Measurements from ENCODE around the gene WDR90.

WDR90 gene

GRCh38 chr16:677316-678190 is 28.4 kb downstream of the WDR90 start:
- H4K8ac ChIP-seq (ENCODE audit: low read depth, low read length): no peak overlapping the region
- H3K4me3 ChIP-seq (ENCODE audit: low read length): no peak overlapping the region
- peaks cover 15% of the 10 kb centered on the region for H3K79me2 ChIP-seq (ENCODE audit: control insufficient read depth, insufficient read depth, low read length)
- H2AK5ac ChIP-seq (ENCODE audit: low read length): no peak overlapping the region
- H3K4me1 ChIP-seq (ENCODE audit: control insufficient read depth, low read depth, low read length): peaks cover 5% of the 10 kb centered on the region
- no peak overlapping the region for H3K9ac ChIP-seq (ENCODE audit: low read length)
- no peak overlapping the region for H2BK120ac ChIP-seq (ENCODE audit: low read depth, low read length)
- H3K4me2 ChIP-seq (ENCODE audit: low read length): no peak overlapping the region
- H3K27me3 ChIP-seq (ENCODE audit: insufficient read depth, low read length, poor library complexity): no peaks in the 10 kb centered on the region
- no CpG with 5 or more reads among the region's 57 CpGs for WGBS (ENCODE audit: extremely low coverage, insufficient coverage, low lambda C conversion rate)
- H4K5ac ChIP-seq (ENCODE audit: low read length): no peak overlapping the region
- H3K27ac ChIP-seq (ENCODE audit: low read depth, low read length): no peak overlapping the region
- no peak overlapping the region for H2BK15ac ChIP-seq (replicated peaks; ENCODE audit: low read depth)
- peaks cover 13% of the 10 kb centered on the region for H3K36me3 ChIP-seq (ENCODE audit: control insufficient read depth, insufficient read depth, low read length)
- H3K79me1 ChIP-seq (ENCODE audit: low read length): peaks cover 11% of the 10 kb centered on the region
- H3K56ac ChIP-seq (ENCODE audit: low read length): no peak overlapping the region
- H3K4ac ChIP-seq (ENCODE audit: low read depth, low read length): no peak overlapping the region
- H3K23ac ChIP-seq (ENCODE audit: low read length): no peak overlapping the region
- H2BK5ac ChIP-seq (ENCODE audit: low read length): no peak overlapping the region
- no peak for DNase-seq
- H3K18ac ChIP-seq (ENCODE audit: low read length): no peak overlapping the region

GRCh38 chr16:678209-678857 is 29.2 kb downstream of the WDR90 start:
- DNase-seq: no peak
- no CpG with 5 or more reads among the region's 21 CpGs for WGBS (ENCODE audit: extremely low coverage, insufficient coverage, low lambda C conversion rate)
- Histone ChIP-seq H3K9ac (ENCODE audit: low read length) (no peak overlapping the region), H3K4ac (ENCODE audit: low read depth, low read length) (no peak overlapping the region), H3K36me3 (ENCODE audit: control insufficient read depth, insufficient read depth, low read length) (peaks cover 13% of the 10 kb centered on the region), H3K27me3 (ENCODE audit: insufficient read depth, low read length, poor library complexity) (no peaks in the 10 kb centered on the region), H4K5ac (ENCODE audit: low read length) (no peak overlapping the region), H2BK120ac (ENCODE audit: low read depth, low read length) (no peak overlapping the region), H2AK5ac (ENCODE audit: low read length) (no peak overlapping the region), H3K56ac (ENCODE audit: low read length) (peak overlapping the region; percentile 25), H3K23ac (ENCODE audit: low read length) (no peak overlapping the region), H3K79me1 (ENCODE audit: low read length) (peaks cover 15% of the 10 kb centered on the region), H3K4me1 (ENCODE audit: control insufficient read depth, low read depth, low read length) (peaks cover 5% of the 10 kb centered on the region), H2BK15ac (replicated peaks; ENCODE audit: low read depth) (no peak overlapping the region), H3K79me2 (ENCODE audit: control insufficient read depth, insufficient read depth, low read length) (peaks cover 18% of the 10 kb centered on the region), H4K8ac (ENCODE audit: low read depth, low read length) (no peak overlapping the region), H3K4me3 (ENCODE audit: low read length) (no peak overlapping the region), H3K27ac (ENCODE audit: low read depth, low read length) (no peak overlapping the region), H3K18ac (ENCODE audit: low read length) (no peak overlapping the region), H2BK5ac (ENCODE audit: low read length) (no peak overlapping the region), H3K4me2 (ENCODE audit: low read length) (no peak overlapping the region)

- Histone ChIP-seq H3K56ac (ENCODE audit: low read length) (peak overlapping the region; percentile 90), H3K4ac (ENCODE audit: low read depth, low read length) (no peak overlapping the region), H3K79me2 (ENCODE audit: control insufficient read depth, insufficient read depth, low read length) (peaks cover 18% of the 10 kb centered on the region), H2BK15ac (replicated peaks; ENCODE audit: low read depth) (no peak overlapping the region), H3K36me3 (ENCODE audit: control insufficient read depth, insufficient read depth, low read length) (peaks cover 13% of the 10 kb centered on the region), H3K79me1 (ENCODE audit: low read length) (peaks cover 15% of the 10 kb centered on the region), H2AK5ac (ENCODE audit: low read length) (no peak overlapping the region), H4K8ac (ENCODE audit: low read depth, low read length) (no peak overlapping the region), H3K18ac (ENCODE audit: low read length) (no peak overlapping the region), H3K4me3 (ENCODE audit: low read length) (peak overlapping the region; percentile 26), H3K27ac (ENCODE audit: low read depth, low read length) (peak overlapping the region; percentile 59), H3K9ac (ENCODE audit: low read length) (peak overlapping the region; percentile 78), H3K23ac (ENCODE audit: low read length) (no peak overlapping the region), H3K4me1 (ENCODE audit: control insufficient read depth, low read depth, low read length) (peaks cover 5% of the 10 kb centered on the region), H4K5ac (ENCODE audit: low read length) (no peak overlapping the region), H2BK120ac (ENCODE audit: low read depth, low read length) (no peak overlapping the region), H3K27me3 (ENCODE audit: insufficient read depth, low read length, poor library complexity) (no peaks in the 10 kb centered on the region), H2BK5ac (ENCODE audit: low read length) (no peak overlapping the region), H3K4me2 (ENCODE audit: low read length) (peak overlapping the region; percentile 83)
- DNase-seq: peak; percentile 86
- WGBS (ENCODE audit: extremely low coverage, insufficient coverage, low lambda C conversion rate): no CpG with 5 or more reads among the region's 52 CpGs
Measured at GRCh38 chr16:678858-679813, 30.0 kb downstream of the WDR90 start.

GRCh38 chr16:679814-680624 is 30.9 kb downstream of the WDR90 start, which contains the start of gene STUB1:
STUB1 (plus strand) TSS chr16:680410; CDS start chr16:680526, 116 bp downstream.
- H3K36me3 ChIP-seq (ENCODE audit: control insufficient read depth, insufficient read depth, low read length): peaks cover 13% of the 10 kb centered on the region

GRCh38 chr16:680625-680945 is 31.4 kb downstream of the WDR90 start:
- Histone ChIP-seq H3K4me1 (ENCODE audit: control insufficient read depth, low read depth, low read length) (no peaks in the 10 kb centered on the region), H4K5ac (ENCODE audit: low read length) (no peak overlapping the region), H3K4ac (ENCODE audit: low read depth, low read length) (peak overlapping the region; percentile 59), H3K4me2 (ENCODE audit: low read length) (peak overlapping the region; percentile 94), H3K56ac (ENCODE audit: low read length) (peak overlapping the region; percentile 92), H3K79me2 (ENCODE audit: control insufficient read depth, insufficient read depth, low read length) (peaks cover 18% of the 10 kb centered on the region), H3K23ac (ENCODE audit: low read length) (peak overlapping the region; percentile 66), H2BK120ac (ENCODE audit: low read depth, low read length) (no peak overlapping the region), H3K27me3 (ENCODE audit: insufficient read depth, low read length, poor library complexity) (no peaks in the 10 kb centered on the region), H3K4me3 (ENCODE audit: low read length) (peak overlapping the region; percentile 91), H3K79me1 (ENCODE audit: low read length) (peaks cover 15% of the 10 kb centered on the region), H3K9ac (ENCODE audit: low read length) (peak overlapping the region; percentile 94), H4K8ac (ENCODE audit: low read depth, low read length) (no peak overlapping the region), H3K27ac (ENCODE audit: low read depth, low read length) (peak overlapping the region; percentile 53), H3K36me3 (ENCODE audit: control insufficient read depth, insufficient read depth, low read length) (peaks cover 13% of the 10 kb centered on the region), H2BK15ac (replicated peaks; ENCODE audit: low read depth) (no peak overlapping the region), H3K18ac (ENCODE audit: low read length) (peak overlapping the region; percentile 43), H2BK5ac (ENCODE audit: low read length) (no peak overlapping the region), H2AK5ac (ENCODE audit: low read length) (no peak overlapping the region)
- no peak for DNase-seq
- no CpG with 5 or more reads among the region's 38 CpGs for WGBS (ENCODE audit: extremely low coverage, insufficient coverage, low lambda C conversion rate)

More at GRCh38 chr16:679814-680624, 30.9 kb downstream of the WDR90 start, which contains the start of gene STUB1:
- H2AK5ac ChIP-seq (ENCODE audit: low read length): no peak within 1 kb of the TSS
- H3K79me1 ChIP-seq (ENCODE audit: low read length): peaks cover 15% of the 10 kb centered on the region
- H3K9ac ChIP-seq (ENCODE audit: low read length): peak within 1 kb of the TSS; percentile 94
- H3K27ac ChIP-seq (ENCODE audit: low read depth, low read length): peak within 1 kb of the TSS; percentile 59
- peak within 1 kb of the TSS; percentile 66 for H3K23ac ChIP-seq (ENCODE audit: low read length)
- H3K79me2 ChIP-seq (ENCODE audit: control insufficient read depth, insufficient read depth, low read length): peaks cover 18% of the 10 kb centered on the region
- WGBS (ENCODE audit: extremely low coverage, insufficient coverage, low lambda C conversion rate): no CpG with 5 or more reads among the region's 91 CpGs
- peak within 1 kb of the TSS; percentile 59 for H3K4ac ChIP-seq (ENCODE audit: low read depth, low read length)
- H4K8ac ChIP-seq (ENCODE audit: low read depth, low read length): no peak within 1 kb of the TSS
- H2BK5ac ChIP-seq (ENCODE audit: low read length): no peak within 1 kb of the TSS
- no peaks in the 10 kb centered on the region for H3K27me3 ChIP-seq (ENCODE audit: insufficient read depth, low read length, poor library complexity)
- H3K56ac ChIP-seq (ENCODE audit: low read length): peak within 1 kb of the TSS; percentile 92
- H2BK15ac ChIP-seq (replicated peaks; ENCODE audit: low read depth): no peak within 1 kb of the TSS
- peak within 1 kb of the TSS; percentile 43 for H3K18ac ChIP-seq (ENCODE audit: low read length)
- peaks cover 2% of the 10 kb centered on the region for H3K4me1 ChIP-seq (ENCODE audit: control insufficient read depth, low read depth, low read length)
- no peak within 1 kb of the TSS for H4K5ac ChIP-seq (ENCODE audit: low read length)
- H3K4me2 ChIP-seq (ENCODE audit: low read length): peak within 1 kb of the TSS; percentile 94
- DNase-seq: peak; percentile 94
- H3K4me3 ChIP-seq (ENCODE audit: low read length): peak within 1 kb of the TSS; percentile 91
- H2BK120ac ChIP-seq (ENCODE audit: low read depth, low read length): no peak within 1 kb of the TSS

All from mesendoderm (in vitro differentiated cells).